ENCODE data around the gene PPP1CB.
"Not testable (repeated sequence)": the region's sequence is repeated elsewhere in the genome, so short reads cannot be mapped to it uniquely, and the experiment has no call there.

Gene PPP1CB

GRCh38 chr2:28779001-28779400 is 27.4 kb downstream of the PPP1CB start:
- Histone ChIP-seq H3K4me3 (replicated peaks; ENCODE audit: low read depth, low read length) (no peak overlapping the region), H3K27me3 (replicated peaks; ENCODE audit: control insufficient read depth, insufficient read depth, low read length) (no peaks in the 10 kb centered on the region), H3K36me3 (ENCODE audit: control insufficient read depth, insufficient read depth, low read length) (peaks cover 5% of the 10 kb centered on the region)
- TF ChIP-seq CTCF (IDR thresholded peaks at IDR 0.05; ENCODE audit: insufficient read depth, low read length, poor library complexity, severe bottlenecking): no peak
- DNase-seq (ENCODE audit: extremely low read depth, insufficient read length): no peak

GRCh38 chr2:28780496-28780895 is 28.9 kb downstream of the PPP1CB start:
- Histone ChIP-seq H3K4me3 (replicated peaks; ENCODE audit: low read depth, low read length) (no peak overlapping the region), H3K36me3 (ENCODE audit: control insufficient read depth, insufficient read depth, low read length) (peaks cover 5% of the 10 kb centered on the region), H3K27me3 (replicated peaks; ENCODE audit: control insufficient read depth, insufficient read depth, low read length) (no peaks in the 10 kb centered on the region)
- TF ChIP-seq CTCF (IDR thresholded peaks at IDR 0.05; ENCODE audit: insufficient read depth, low read length, poor library complexity, severe bottlenecking): no peak
- DNase-seq (ENCODE audit: extremely low read depth, insufficient read length): no peak

GRCh38 chr2:28782423-28782822 is 30.8 kb downstream of the PPP1CB start:
- no peak for DNase-seq (ENCODE audit: extremely low read depth, insufficient read length)
- no peak for TF ChIP-seq CTCF (IDR thresholded peaks at IDR 0.05; ENCODE audit: insufficient read depth, low read length, poor library complexity, severe bottlenecking)
- peaks cover 7% of the 10 kb centered on the region for H3K36me3 ChIP-seq (ENCODE audit: control insufficient read depth, insufficient read depth, low read length)
- H3K27me3 ChIP-seq (replicated peaks; ENCODE audit: control insufficient read depth, insufficient read depth, low read length): no peaks in the 10 kb centered on the region
- no peak overlapping the region for H3K4me3 ChIP-seq (replicated peaks; ENCODE audit: low read depth, low read length)

GRCh38 chr2:28784570-28784969 is 32.9 kb downstream of the PPP1CB start:
- not testable (repeated sequence) for DNase-seq (ENCODE audit: extremely low read depth, insufficient read length); H3K27me3 ChIP-seq (replicated peaks; ENCODE audit: control insufficient read depth, insufficient read depth, low read length); H3K4me3 ChIP-seq (replicated peaks; ENCODE audit: low read depth, low read length); H3K36me3 ChIP-seq (ENCODE audit: control insufficient read depth, insufficient read depth, low read length)

GRCh38 chr2:28796620-28797019 is 45.0 kb downstream of the PPP1CB start:
- no peak for TF ChIP-seq CTCF (IDR thresholded peaks at IDR 0.05; ENCODE audit: insufficient read depth, low read length, poor library complexity, severe bottlenecking)
- H3K4me3 ChIP-seq (replicated peaks; ENCODE audit: low read depth, low read length): no peak overlapping the region
- no peak for DNase-seq (ENCODE audit: extremely low read depth, insufficient read length)
- H3K27me3 ChIP-seq (replicated peaks; ENCODE audit: control insufficient read depth, insufficient read depth, low read length): no peaks in the 10 kb centered on the region
- peaks cover 2% of the 10 kb centered on the region for H3K36me3 ChIP-seq (ENCODE audit: control insufficient read depth, insufficient read depth, low read length)

GRCh38 chr2:28801726-28802125 is 50.1 kb downstream of the PPP1CB start:
- H3K36me3 ChIP-seq (ENCODE audit: control insufficient read depth, insufficient read depth, low read length): no peaks in the 10 kb centered on the region; the same call in none of the 2 replicates
- TF ChIP-seq CTCF (IDR thresholded peaks at IDR 0.05; ENCODE audit: insufficient read depth, low read length, poor library complexity, severe bottlenecking): no peak
- no peak for DNase-seq (ENCODE audit: extremely low read depth, insufficient read length)

More at GRCh38 chr2:28801726-28802125, 50.1 kb downstream of the PPP1CB start:
- Histone ChIP-seq H3K27me3 (replicated peaks; ENCODE audit: control insufficient read depth, insufficient read depth, low read length) (no peaks in the 10 kb centered on the region), H3K4me3 (replicated peaks; ENCODE audit: low read depth, low read length) (no peak overlapping the region)
